Activated CD4-positive, alpha-beta T cell treated with anti-CD3 and anti-CD28 coated beads, Interleukin-2, amount 10 ng/mL, durations not matched to agents 24 days and 14 days (primary cell): ENCODE data around the gene ICE2. TPM values are rescaled to one million over a fixed set of nuclear protein-coding genes. Genes with fewer than 3 reads are reported as not detected.

Source experiments
- DNase-seq: peaks from one replicate; pipeline ENCODE4 v3.0.0; 2022
- H3K27ac Mint-ChIP-seq: one replicate; pipeline ENCODE4 v1.8.0; 2022; ENCODE audit warnings: mild to moderate bottlenecking, mixed read lengths
- H3K27me3 Mint-ChIP-seq: one replicate; pipeline ENCODE4 v1.8.0; 2022; ENCODE audit warnings: mixed read lengths
- H3K36me3 Mint-ChIP-seq: one replicate; pipeline ENCODE4 v1.8.0; 2022; ENCODE audit warnings: low read depth, mild to moderate bottlenecking, mixed read lengths
- H3K4me1 Mint-ChIP-seq: one replicate; pipeline ENCODE4 v1.8.0; 2021; ENCODE audit warnings: mixed read lengths
- H3K4me3 Mint-ChIP-seq: one replicate; pipeline ENCODE4 v1.8.0; 2022; ENCODE audit warnings: mild to moderate bottlenecking, moderate library complexity, mixed read lengths
- H3K9me3 Mint-ChIP-seq: one replicate; pipeline ENCODE4 v1.8.0; 2021; ENCODE audit warnings: mixed read lengths
- intact Hi-C: fragments of 100-400 bp; cut with micrococcal nuclease; formaldehyde crosslinking; loops from one replicate; pipeline ENCODE4 v1.15.1; 2023
- total RNA-seq: library from RNA; stranded (reverse); gene quantifications from 2 replicates; pipeline ENCODE4 v1.2.3, GENCODE V29; 2022

Gene ICE2
- total RNA-seq, 1 donor from 2014 or later = 62.6 TPM

DNA sequence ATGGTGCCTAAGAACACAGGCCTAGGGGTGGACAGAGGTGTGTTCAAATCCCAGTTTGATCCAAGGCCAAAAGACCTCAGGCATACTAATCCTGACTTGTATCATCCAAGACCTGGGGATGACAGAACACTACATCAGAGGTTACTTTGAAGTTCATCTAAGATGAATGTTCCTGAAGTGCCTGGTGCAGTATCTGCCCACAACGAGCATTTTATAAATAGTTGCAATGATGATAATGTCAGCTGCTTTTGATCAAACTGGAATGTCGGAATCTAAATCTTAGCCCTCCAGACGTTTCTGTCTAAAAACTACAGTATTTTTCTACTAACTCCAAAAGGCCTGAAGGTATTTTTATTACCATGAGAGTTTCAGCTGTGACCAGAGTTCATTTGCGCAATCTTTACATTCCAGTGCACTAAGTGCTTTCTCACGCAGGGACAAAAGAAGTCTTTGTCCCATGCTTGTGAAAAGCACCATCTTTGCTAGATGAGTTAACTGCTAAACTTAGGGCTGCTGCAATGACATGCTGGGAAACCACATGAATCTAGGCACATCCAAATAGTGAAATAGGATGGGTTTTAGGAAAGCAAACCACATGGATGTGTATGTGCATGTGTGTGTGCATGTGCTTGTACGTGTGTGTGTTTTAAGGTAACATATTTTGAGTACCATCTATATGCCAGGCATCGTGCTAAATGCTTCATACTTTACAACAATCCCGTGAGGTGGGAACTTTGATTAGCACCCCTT is 99.2 kb downstream of the ICE2 start:
- peaks cover 55% of the 10 kb centered on the region for H3K36me3 Mint-ChIP-seq
- H3K27me3 Mint-ChIP-seq = no peaks in the 10 kb centered on the region
- DNase-seq = no peak
- intact Hi-C loops = no loop called here
- peaks cover 10% of the 10 kb centered on the region for H3K4me1 Mint-ChIP-seq
- H3K9me3 Mint-ChIP-seq = no peaks in the 10 kb centered on the region
- no peak overlapping the region for H3K4me3 Mint-ChIP-seq
- no peak overlapping the region for H3K27ac Mint-ChIP-seq

GRCh38 chr15:60379185-60379524 is 99.8 kb downstream of the ICE2 start:
- H3K36me3 Mint-ChIP-seq = peaks cover 53% of the 10 kb centered on the region
- DNase-seq = no peak
- no peaks in the 10 kb centered on the region for H3K9me3 Mint-ChIP-seq
- no peaks in the 10 kb centered on the region for H3K27me3 Mint-ChIP-seq
- H3K27ac Mint-ChIP-seq = no peak overlapping the region
- peaks cover 12% of the 10 kb centered on the region for H3K4me1 Mint-ChIP-seq
- intact Hi-C loops = no loop called here
- H3K4me3 Mint-ChIP-seq = no peak overlapping the region

DNA sequence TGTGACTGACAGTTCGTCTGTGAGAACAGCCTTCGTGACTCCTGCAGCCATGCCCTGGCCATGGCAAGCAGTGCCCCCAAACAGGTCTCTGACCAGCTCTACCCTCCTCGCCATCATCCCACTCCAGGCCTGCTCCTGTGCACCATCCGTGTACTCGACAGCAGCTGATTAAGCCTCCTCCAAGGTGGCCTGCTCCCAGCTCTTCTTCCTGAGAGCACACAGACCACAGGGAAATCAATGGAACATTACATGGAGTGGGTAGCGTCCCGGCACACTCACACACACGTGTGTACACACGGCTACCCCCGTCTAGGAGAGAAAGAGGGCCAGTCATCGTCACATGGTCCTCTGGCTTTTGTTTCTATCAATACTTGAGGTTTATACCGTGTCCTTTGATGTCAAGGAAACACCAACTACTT is 102.3 kb downstream of the ICE2 start:
- intact Hi-C loops = no loop called here
- DNase-seq = no peak
- Mint-ChIP-seq H3K27ac (no peak overlapping the region), H3K27me3 (no peaks in the 10 kb centered on the region), H3K4me3 (no peak overlapping the region), H3K4me1 (peaks cover 12% of the 10 kb centered on the region), H3K36me3 (peaks cover 54% of the 10 kb centered on the region), H3K9me3 (no peaks in the 10 kb centered on the region)

- peaks cover 56% of the 10 kb centered on the region for H3K36me3 Mint-ChIP-seq
- no peak for DNase-seq
- no peak overlapping the region for H3K4me3 Mint-ChIP-seq
- no peak overlapping the region for H3K27ac Mint-ChIP-seq
- H3K27me3 Mint-ChIP-seq = no peaks in the 10 kb centered on the region
- H3K4me1 Mint-ChIP-seq = peaks cover 24% of the 10 kb centered on the region
- intact Hi-C loops = no loop called here
- H3K9me3 Mint-ChIP-seq = no peaks in the 10 kb centered on the region
Observed at GRCh38 chr15:60375306-60375705, 103.6 kb downstream of the ICE2 start.

DNA sequence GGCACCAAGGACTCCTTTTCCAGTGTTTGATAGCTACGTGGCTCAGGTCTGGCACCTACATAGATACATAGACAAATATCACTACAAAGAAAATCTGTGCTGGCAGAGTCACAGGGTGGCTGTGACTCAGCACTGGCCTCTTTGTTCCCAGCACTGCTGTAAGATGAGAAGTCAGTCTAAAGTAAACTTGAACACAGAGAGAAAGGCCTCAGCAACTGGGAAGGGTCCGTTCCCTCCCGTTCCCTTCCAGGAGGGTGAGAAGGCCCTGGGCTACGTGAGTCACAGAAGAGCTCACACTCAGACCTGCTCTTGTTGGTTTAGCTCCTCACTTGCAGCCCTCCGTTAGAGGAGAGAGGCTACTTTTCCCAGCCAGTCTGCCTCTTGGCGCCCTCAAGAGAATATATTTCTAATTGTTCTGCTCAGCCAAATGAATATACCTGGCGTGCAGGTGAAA is 104.3 kb downstream of the ICE2 start:
- intact Hi-C loops = no loop called here
- no peak overlapping the region for H3K4me3 Mint-ChIP-seq
- peaks cover 26% of the 10 kb centered on the region for H3K4me1 Mint-ChIP-seq
- H3K36me3 Mint-ChIP-seq = peaks cover 54% of the 10 kb centered on the region
- H3K27ac Mint-ChIP-seq = no peak overlapping the region
- no peak for DNase-seq
- H3K9me3 Mint-ChIP-seq = no peaks in the 10 kb centered on the region
- no peaks in the 10 kb centered on the region for H3K27me3 Mint-ChIP-seq

- H3K4me3 Mint-ChIP-seq = no peak overlapping the region
- no peaks in the 10 kb centered on the region for H3K27me3 Mint-ChIP-seq
- intact Hi-C loops = no loop called here
- peaks cover 56% of the 10 kb centered on the region for H3K36me3 Mint-ChIP-seq
- H3K9me3 Mint-ChIP-seq = no peaks in the 10 kb centered on the region
- peaks cover 26% of the 10 kb centered on the region for H3K4me1 Mint-ChIP-seq
- DNase-seq = no peak
- peak overlapping the region; percentile 4 for H3K27ac Mint-ChIP-seq
Observed at GRCh38 chr15:60374209-60374608, 104.7 kb downstream of the ICE2 start.

DNA sequence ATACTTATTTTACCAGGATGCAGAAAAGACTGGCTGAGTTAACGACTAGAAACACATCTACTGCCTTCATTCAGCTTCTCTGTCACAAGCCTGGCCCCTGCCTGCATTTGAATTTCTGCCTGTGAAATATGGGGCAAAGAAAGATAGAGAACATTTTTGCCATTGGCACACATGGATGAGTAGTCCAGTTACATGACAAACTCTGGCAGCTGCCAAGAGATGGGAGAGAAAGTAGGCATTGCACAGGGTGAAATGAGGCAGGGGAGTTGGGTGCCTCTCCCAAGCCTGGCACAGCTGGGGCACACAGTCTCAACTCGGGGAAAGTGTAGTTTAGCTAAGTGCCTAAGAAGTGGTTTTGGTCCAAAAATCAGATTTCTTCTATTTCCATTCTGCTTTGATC is 105.2 kb downstream of the ICE2 start:
- peaks cover 56% of the 10 kb centered on the region for H3K36me3 Mint-ChIP-seq
- no peak overlapping the region for H3K4me3 Mint-ChIP-seq
- H3K27ac Mint-ChIP-seq = peak overlapping the region; percentile 8
- H3K4me1 Mint-ChIP-seq = peaks cover 26% of the 10 kb centered on the region
- DNase-seq = no peak
- intact Hi-C loops = no loop called here
- H3K9me3 Mint-ChIP-seq = no peaks in the 10 kb centered on the region
- H3K27me3 Mint-ChIP-seq = no peaks in the 10 kb centered on the region

GRCh38 chr15:60373327-60373726 is 105.6 kb downstream of the ICE2 start:
- Mint-ChIP-seq H3K27ac (peak overlapping the region; percentile 18), H3K4me1 (peaks cover 26% of the 10 kb centered on the region), H3K9me3 (no peaks in the 10 kb centered on the region), H3K27me3 (no peaks in the 10 kb centered on the region), H3K4me3 (no peak overlapping the region), H3K36me3 (peaks cover 56% of the 10 kb centered on the region)
- intact Hi-C loops = no loop called here
- no peak for DNase-seq

DNA sequence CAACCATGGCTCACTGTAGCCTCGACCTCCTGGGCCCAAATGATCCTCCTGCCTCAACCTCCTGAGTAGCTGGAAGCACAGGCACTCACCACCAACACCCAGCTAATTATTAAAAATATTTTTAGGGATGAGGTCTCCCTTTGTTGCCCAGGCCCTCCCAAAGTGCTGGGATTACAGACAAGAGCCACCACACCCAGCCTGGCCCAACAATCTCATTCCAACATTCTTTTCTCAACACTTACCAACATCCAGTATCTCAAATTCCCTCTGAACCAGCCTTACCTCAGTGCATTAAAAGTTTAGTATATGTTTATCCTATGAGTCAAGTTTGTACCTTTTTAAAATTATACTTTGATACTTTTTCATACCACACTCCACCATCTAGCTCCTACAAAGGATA is 106.2 kb downstream of the ICE2 start:
- peak overlapping the region; percentile 18 for H3K27ac Mint-ChIP-seq
- H3K36me3 Mint-ChIP-seq = peaks cover 56% of the 10 kb centered on the region
- no peaks in the 10 kb centered on the region for H3K9me3 Mint-ChIP-seq
- H3K4me3 Mint-ChIP-seq = no peak overlapping the region
- no peak for DNase-seq
- peaks cover 26% of the 10 kb centered on the region for H3K4me1 Mint-ChIP-seq
- intact Hi-C loops = no loop called here
- H3K27me3 Mint-ChIP-seq = no peaks in the 10 kb centered on the region

DNA sequence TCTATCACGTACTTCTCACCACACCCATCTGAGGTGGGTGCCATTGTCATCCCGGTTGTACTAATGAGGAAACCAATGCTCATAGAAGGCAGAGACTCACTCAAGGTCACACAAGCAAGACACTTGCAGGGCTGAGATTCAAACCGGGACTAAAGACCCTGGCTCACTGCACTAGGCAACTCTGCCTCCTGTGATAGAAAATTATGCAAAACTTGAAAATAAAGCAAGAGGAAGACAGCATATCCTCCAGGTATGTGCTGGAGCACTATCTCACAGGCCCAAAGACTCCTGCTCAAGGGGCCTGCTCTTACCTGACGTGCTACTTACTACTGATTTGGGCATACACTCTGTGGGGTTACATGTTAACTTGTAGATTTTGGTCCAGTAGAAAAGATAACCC is 106.7 kb downstream of the ICE2 start:
- Mint-ChIP-seq H3K4me1 (peaks cover 26% of the 10 kb centered on the region), H3K4me3 (no peak overlapping the region), H3K27me3 (no peaks in the 10 kb centered on the region), H3K27ac (peak overlapping the region; percentile 60), H3K36me3 (peaks cover 55% of the 10 kb centered on the region), H3K9me3 (no peaks in the 10 kb centered on the region)
- intact Hi-C loops = no loop called here
- no peak for DNase-seq

- Mint-ChIP-seq H3K36me3 (peaks cover 51% of the 10 kb centered on the region), H3K4me3 (peak overlapping the region; percentile 41), H3K4me1 (peaks cover 26% of the 10 kb centered on the region), H3K27me3 (no peaks in the 10 kb centered on the region), H3K9me3 (no peaks in the 10 kb centered on the region), H3K27ac (peak overlapping the region; percentile 97)
- intact Hi-C loops = loop anchor here (2.0 kb wide), 1 partner anchor 17 kb away; no protein-coding TSS in a partner anchor
- no peak for DNase-seq
Observed at GRCh38 chr15:60371175-60372051, 107.5 kb downstream of the ICE2 start.

DNA sequence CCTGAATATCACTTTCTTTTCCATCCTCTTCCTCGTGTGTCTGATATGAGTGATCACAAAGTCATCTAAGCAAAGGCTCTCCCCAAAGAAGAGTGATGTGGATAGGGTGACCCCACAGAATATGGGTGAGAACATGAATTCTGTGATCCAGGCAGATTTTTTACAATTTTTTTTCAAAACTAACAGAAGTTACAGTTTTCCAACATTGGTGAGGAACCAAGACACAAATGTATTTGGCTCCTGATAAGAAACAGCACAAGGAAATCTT is 108.1 kb downstream of the ICE2 start:
- peaks cover 49% of the 10 kb centered on the region for H3K36me3 Mint-ChIP-seq
- peak overlapping the region; percentile 97 for H3K27ac Mint-ChIP-seq
- H3K9me3 Mint-ChIP-seq = no peaks in the 10 kb centered on the region
- H3K4me1 Mint-ChIP-seq = peaks cover 26% of the 10 kb centered on the region
- peak overlapping the region; percentile 18 for H3K4me3 Mint-ChIP-seq
- H3K27me3 Mint-ChIP-seq = no peaks in the 10 kb centered on the region
- no peak for DNase-seq
- intact Hi-C loops = loop anchor here (2.0 kb wide), 1 partner anchor 18 kb away; no protein-coding TSS in a partner anchor

DNA sequence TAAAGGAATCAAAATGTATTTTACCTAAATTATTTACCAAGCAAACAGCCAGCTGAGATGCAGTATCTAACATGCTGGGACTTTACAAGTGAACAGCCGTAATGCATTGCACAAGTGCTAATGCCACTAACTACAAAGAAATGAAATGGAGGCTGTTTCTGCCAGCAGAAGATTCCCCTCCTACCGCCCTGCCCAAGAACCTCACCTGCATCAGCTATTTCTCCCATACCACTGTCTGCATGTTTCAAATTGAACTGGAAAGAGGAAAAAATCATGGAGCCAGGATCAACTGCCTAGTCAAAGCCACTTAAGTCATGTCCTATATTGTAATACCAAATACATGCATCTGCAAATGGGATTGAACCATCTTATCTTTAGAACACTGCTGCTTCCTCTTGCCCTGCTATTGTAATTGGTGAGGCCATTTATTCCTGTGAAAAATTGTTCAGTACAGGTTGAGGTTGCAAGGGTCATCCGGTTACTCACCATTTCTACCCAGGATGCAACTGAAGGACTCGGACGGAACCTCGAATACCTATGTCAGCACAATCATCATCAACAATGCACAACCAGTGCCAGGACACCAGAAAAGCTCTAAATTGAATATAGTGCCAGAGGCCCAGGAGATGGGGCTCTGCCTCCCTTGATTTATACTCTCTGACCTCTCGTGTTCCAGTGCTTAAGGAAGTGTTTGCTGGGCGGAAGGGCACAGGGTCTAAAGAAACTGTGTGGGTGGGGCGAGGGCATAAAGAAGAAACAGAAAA is 108.7 kb downstream of the ICE2 start:
- peak overlapping the region; percentile 18 for H3K4me3 Mint-ChIP-seq

DNA sequence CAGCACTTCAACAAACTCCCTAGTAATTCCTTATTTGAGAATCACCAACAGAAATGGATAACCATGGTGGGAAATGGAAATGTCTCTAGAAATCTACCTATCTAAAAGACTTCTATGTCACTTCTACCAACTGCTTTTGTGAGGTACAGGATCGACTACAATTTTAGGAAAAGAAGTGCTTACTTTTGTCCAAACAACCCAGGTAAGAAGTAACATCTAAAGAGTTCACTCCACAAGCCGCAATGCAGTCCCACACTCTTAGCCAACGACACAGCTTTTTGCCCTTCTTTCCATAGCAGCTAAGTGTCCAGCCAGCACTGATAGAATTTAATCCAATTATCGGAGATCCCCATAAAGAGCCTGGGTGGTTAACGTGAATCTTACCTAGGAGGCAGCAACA is 109.2 kb downstream of the ICE2 start:
- intact Hi-C loops = loop anchor here (2.0 kb wide), 1 partner anchor 19 kb away; no protein-coding TSS in a partner anchor
- Mint-ChIP-seq H3K27ac (no peak overlapping the region), H3K36me3 (peaks cover 46% of the 10 kb centered on the region), H3K9me3 (no peaks in the 10 kb centered on the region), H3K27me3 (no peaks in the 10 kb centered on the region), H3K4me1 (peaks cover 28% of the 10 kb centered on the region), H3K4me3 (no peak overlapping the region)
- DNase-seq = no peak

More for the DNA sequence above, 108.7 kb downstream of the ICE2 start:
- Mint-ChIP-seq H3K36me3 (peaks cover 46% of the 10 kb centered on the region), H3K27ac (peak overlapping the region; percentile 97), H3K27me3 (no peaks in the 10 kb centered on the region), H3K4me1 (peaks cover 27% of the 10 kb centered on the region), H3K9me3 (no peaks in the 10 kb centered on the region)
- no peak for DNase-seq
- intact Hi-C loops = loop anchor here (2.0 kb wide), 1 partner anchor 19 kb away; no protein-coding TSS in a partner anchor
